Effector CD8-positive, alpha-beta T cell (primary cell): ENCODE measurements around the gene STOML3.

Experiments used
- DNase-seq: peaks from one replicate; lab custom pipeline; 2025; lab: John Stamatoyannopoulos, UW

Gene STOML3

DNA sequence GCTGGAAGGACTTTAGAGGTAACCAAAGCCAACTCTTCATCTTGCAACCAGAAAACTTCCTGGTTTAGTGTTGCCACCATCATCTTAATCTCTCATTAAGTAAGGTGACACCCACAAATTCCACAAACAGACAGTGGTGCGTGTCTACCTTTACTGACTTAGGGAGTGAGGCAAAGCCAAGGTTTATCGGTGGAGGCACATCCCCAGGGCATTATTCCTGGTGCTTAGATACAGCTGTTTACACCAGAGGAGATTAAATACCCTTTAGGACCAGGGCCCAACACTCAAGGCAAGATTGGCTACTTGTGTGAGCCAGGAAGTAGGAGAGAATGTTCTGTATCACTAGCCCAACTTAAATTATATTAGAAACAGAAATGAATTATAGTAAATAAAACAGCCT, 9.5 kb downstream of the STOML3 start:
- DNase-seq, result no peak

DNA sequence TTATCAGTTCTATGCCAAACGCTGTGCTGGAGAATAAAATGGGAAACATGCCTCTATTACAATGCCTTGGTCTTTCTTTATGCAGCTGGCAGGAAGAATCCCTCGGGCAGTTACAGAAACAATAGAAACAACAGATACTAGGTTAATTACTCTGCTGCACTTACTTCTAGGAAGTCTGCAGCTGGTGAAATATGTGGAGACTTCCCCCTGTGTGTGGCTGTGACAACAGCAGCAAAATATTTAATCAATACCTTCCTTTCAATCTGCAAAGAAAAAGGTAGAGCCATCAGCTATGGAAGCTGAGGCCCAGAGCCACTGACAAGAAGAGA, 9.9 kb downstream of the STOML3 start:
- no peak for DNase-seq

DNA sequence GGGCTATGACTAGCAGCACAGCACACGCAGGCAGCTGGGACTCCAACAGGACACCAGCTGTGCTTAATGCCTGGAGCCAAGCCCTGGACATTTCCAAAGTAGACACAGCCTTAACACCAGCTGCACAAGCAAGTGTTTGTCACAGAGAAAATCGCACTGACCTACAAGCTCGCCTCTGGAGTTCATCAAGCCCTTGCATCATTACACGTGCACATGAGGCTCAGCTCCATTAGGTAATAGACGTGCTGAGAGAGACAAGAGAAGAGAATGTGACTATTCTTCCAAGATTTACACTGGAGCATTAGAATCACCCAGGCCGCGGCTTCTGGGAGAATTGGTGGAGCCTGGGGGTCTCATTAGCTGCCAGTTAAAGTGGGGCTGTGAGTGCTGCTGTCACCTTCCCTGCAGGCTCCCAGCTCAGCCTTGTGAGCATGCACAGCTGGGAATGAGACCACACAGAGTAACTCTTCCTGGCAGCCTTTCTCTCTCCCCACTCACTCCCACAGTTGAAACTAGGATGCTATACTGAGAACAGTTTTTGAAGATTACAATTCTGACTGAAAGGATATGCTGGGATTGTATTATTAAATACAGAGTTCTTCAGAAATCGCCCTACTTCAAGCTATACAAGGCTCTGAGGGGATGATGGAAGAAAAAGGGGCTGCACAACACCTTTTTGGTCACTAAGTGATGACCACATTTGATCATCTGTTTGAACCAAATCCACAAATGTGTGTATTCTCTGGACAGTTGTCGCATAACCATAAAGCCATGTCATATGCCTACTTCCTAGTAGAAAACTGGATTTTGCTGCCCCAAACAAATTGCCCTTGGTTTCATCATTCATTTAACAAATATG, 10.5 kb downstream of the STOML3 start:
- no peak for DNase-seq

DNA sequence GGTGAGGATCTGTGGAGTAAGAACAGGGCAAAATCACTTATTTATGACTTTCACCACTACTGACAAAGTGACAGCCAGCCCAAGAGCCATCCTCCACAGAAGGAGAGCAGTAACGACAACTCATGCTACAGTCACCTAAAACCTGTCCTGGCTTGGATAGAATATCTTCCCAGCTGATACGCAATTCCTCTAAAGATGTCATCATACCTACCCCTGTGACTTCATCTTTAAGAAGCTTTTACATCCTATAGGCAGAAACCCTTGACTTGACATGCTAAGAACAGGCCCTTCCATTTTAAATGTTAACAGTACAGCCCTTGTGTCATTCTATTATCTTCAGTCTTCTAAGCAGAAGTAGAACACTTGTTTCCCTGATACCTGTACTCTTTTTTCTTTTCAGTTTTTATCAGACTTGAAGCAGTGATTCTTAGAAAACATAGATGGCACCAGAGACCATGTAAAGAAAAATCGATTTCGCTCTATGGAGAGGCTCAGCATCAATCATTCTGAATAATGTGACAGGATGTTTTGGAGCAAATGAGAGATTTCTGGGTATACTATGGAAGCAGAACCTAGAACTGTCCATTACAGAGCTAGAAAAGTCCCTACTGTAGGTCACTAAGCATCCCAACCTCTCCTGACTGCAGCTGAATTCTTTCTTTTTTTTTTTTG, 20.1 kb downstream of the STOML3 start:
- DNase-seq, result no peak

DNA sequence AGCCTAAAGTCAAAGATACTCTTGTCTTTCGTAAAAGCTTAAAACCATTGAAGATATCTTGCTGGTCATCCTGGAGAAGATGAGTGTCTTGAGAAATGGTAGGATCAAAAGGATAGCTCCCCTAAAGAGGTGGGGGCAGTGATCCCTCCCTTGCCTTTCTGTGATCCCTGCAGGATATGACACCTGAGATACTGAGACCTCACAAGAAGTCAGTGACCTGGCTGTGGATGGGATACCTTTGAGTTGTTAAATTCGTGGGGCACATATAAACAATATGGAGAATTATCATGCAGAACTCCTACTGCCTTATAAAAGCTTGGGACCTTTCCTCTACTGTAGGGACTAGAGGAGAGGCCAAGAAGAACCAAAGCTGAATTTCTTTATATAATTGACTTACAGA, 21.4 kb downstream of the STOML3 start:
- no peak for DNase-seq

DNA sequence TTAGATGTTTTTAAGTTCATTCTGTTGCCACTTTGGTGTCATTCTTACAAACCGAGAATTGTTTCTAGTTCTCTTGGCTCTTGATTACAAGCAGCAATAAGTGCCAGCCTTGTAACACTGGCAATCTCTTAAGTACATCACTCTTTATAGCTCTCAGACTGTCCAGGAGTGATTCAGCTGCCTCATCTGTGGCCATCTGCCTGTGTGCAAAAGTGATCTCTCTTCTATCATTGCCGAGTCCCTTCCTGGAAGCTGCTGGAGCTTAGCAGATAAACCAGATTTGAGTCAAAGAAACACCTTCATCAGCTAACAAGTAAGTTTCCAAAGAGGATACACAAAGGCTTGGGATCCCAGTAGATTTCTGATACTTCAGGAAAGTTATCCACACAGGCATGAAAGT, 23.2 kb downstream of the STOML3 start:
- no peak for DNase-seq

DNA sequence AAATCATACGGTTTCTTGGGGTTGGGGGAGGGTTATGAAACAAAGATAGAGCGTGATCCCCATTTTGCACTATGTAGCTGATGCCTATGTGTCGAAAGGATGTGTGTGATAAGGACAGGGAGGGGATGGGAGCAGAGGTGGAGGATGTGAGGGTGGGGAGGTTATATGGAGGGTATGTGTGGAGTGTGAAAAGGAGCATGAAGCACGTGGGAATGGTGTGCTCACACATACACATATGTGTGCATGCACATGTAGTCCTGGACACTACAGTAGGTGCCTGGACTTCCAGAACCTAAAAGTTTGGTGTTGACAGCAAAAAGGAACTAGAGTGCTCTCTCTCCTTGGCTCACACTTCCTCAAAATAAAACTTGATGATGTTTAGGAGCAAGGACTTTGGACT, 25.4 kb downstream of the STOML3 start:
- DNase-seq, result no peak

DNA sequence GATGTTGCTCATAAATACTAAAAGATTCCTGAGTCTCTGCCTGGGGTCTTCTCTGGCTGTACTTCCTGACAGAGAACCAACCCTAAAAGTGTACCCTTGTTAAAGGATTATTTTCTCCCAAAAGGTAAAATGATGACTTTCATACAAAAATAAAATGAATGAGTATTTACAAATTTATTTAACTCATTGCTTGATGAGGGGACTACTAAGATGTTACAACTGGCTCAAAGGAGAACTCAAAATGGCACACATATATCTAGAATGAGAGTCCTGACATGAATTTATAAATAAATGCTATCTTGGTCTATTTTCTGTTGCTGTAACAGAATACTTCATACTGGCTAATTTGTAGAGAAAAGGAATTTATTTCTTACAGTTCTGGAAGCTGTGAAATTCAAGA, 30.5 kb downstream of the STOML3 start:
- no peak for DNase-seq

DNA sequence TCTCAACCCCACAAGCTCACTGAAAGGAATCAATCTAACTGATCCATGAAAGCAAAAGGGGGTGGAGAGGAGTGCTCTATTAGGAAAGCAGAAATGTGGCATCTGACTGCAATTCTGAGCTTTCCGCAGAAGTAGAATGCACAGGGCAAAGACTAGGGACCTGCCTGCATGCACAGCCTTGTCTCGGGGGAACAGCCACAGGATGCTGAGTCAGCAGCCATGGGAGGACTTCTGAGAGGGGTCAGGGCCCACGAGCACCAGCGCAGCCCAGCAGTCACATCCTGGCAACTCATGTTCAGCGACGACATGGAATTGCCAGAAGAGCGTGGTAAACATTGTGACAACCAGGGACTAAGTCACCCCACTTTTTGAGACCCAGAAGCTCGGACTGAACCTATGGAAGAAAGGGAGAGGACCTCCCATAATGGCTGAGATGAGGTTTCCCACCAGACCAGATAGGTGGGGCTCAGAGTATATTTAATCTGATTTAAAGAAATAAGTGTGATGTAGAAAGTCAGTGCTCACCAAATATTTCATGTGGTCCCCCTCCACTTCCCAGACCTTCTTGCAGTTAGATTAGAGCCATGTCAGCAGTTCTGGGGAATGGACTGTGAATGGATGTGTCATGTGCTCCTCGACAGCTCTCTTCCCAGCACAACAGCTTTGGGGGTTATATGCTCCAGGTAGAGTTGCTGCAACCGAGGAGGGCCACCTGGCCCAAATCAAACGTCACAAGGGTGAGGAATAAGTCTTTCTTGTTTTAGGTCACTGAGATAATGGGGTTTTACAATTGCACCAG, 32.6 kb downstream of the STOML3 start:
- no peak for DNase-seq

DNA sequence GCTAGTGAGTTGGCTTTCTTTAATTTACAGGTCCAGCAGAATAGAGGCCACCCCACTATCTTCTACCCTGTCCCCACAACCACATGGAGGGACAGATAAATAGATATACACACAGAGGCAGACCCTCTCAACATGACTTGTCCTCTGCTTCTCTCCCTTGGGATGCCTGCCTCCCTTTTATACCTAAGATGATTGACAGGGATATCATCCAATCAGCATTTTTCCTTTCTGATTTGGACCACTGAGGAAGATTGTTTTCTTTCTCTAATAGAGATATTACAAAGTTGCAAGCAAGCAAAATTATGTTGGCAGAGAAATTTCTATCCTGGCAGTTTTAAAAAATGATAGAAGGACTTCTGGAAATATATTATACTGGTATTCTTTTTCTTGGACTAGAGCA, 35.8 kb downstream of the STOML3 start:
- no peak for DNase-seq

DNA sequence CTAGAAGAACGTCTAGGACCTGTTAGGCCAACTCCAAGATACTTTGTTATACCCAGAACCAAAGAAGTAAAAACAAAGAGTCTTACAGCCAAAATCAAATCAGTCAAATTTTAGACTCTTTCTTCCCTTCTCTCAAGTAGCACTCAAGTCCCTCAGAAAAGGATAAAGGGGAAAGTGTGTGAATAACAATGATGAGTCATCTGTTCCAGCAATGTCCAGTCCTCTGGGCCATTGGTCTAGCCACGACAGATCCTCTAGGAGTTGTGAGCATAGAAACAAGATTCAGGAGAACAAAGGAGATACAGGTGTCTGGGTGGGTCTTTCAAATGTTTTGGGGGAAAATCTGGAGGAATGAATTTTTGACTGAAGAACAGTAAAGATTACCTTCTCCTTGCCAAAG, 36.3 kb downstream of the STOML3 start:
- DNase-seq, result no peak

DNA sequence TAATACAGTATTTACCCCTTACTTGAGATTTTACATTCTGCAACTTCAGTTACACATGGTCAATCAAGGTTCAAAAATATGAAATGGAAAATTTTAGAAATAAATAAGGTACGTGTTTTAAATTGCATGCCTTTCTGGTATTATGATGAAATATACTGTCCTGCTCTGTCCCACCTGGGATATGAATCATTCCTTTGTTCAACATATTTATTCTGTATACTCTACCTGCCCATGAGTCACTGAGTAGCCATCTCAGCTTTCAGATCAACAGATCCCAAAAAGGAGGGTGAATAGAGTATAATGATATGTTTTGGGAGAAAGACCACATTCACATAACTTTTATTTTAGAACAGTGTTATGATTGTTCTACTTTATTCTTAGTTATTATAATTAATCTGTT, 37.8 kb downstream of the STOML3 start:
- no peak for DNase-seq

DNA sequence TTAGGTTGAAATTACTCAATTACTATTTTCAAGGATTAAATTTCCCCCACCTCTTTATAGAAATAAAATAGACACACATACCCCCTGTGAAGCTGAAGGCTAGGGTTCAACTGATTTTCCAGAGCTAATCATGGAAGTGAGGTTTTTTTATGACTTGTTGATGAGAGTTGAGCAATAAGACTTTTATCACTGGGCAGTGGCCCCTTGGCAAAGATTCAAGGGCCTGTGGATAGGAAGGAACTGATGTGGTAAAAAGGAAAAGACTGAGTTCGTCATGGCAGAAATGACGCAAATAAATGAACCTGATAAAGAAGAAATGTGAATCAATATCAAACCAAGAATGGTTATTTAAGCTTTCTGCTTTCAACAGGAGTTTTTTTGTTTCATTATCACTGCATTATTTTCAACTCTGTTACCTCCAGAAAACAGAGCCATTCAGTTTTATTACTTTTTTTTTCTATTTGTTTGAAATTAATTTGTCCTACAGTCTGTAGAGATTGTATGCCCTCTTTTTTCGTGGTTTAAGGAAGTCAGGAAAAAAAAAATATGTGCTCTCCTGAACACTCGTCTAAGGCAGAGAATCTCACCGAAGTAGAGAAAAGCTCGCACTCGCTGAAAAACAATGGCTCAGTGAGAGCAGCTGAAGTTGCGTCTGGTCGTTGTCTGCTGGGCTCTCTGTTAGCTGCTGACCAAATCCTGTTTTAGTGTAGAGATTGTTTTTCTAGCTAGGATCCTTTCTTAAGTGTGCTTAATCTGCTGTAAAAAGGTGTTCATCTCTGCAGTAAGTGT, 38.9 kb downstream of the STOML3 start:
- no peak for DNase-seq

DNA sequence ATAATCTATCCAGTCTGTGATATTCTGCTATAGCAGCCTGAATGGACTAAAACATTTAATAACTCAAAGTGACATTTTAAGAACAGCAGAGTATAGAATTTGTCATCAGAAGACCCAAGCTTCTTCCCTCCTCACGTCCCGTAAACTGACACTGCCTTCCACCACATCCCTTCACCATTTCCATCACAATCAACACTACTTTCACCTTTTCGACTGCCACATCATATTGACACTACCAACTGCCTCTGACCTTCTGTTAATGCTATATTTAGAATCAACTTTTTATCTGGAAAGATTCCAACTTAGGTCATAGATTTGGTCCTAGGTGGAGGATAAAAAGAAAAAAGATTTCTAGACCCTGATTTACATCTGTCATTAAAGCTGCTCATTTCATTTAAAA, 39.6 kb downstream of the STOML3 start:
- DNase-seq, result no peak

DNA sequence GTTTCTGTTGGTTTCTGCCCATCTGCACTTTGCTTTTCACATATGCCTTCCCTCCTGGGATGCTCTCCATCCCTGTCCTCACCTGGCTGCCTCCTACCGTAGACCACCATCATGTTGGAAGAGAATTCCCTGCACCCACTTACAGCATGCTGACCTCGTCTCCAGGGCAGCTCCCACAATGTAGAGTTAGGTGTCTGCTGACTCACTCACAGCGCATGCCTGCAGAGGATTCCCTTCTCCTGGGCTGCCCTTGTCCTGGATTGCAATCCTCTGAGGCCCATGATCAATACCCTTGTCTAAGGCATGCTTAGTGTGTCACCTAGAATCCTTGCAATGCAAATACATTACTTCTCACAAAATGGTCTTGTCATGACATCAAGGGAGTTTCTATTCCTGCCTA, 43.6 kb downstream of the STOML3 start:
- DNase-seq, result no peak

DNA sequence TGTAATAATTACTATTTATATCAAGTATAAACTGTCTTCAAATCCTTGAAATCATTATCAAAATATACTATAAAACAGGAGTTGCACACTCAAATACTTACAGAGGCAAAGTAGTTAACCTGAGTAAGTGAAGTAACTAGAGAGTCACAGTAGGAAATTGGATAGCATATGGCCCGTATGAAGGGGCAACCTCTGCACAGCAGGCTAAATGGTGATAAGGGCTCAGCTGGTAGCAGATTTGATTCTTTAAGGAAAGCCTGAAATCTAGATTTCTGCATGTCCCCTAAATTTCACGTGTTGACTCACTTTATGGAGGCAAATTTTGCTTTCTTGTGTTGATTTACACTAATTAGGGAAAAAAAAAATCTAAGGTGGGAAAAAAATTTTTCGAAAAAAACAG, 46.4 kb downstream of the STOML3 start:
- DNase-seq, result no peak

DNA sequence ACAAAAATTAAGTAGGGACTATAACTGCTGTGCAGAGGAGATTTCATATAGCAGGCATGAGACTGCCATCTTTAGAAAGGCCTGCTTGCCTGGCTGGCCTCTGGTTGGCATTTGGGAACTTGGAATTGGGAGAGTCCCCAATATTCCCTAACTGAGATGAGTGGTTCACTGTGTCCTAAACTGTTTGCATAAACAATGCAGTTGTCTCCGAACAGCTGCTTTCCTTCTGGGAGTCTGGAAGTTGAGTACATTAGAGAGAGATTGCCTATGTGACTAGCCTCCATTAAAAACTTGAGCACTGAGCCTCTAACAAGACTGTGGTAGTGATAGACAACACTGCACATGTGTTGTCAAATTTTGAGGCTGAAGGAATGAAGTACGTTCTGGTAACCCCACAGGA, 47.4 kb downstream of the STOML3 start:
- DNase-seq, result no peak

DNA sequence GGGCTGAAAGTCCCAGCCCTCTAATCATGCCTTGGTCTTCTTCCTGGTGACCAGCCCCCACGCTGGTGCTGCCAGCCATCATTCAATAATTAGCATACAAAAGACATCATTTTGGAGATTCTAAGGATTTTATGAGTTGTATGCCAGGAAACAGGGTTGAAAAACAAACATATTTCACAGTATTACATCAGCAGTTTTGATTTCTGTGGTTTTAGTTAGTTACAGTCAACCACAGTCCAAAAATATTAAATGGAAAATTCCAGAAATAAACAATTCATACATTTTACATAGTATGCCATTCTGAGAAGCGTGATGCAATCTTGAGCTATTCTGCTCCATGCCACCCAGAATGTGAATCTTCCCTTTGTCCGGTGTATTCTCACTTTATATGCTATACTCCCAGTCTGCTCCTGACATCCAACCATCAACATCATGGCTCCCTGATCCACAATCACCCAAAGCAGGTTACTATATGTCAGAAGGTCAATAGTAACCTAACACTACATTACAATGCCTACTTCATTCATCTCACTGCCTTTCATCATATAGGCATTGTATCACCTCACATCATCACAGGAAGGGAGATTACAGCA, 49.2 kb downstream of the STOML3 start:
- DNase-seq, result no peak

DNA sequence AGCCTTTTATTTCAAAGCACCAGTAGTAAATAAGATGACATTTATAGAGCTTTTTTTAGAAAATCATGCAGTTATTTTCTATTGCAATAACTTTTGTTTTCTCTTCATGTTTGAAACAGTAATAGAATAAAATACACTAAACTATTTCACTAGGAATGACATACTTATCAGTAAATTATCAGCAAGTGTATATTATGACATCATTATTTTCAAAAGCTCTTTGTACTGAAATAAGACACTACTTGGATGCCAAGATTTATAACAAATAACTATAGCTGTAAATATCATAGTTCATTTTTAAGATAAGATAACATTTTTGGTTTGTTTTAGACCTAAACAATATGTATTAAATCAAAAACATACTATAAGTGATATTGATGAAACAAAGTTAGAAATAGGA, 56.8 kb downstream of the STOML3 start:
- DNase-seq, result no peak

DNA sequence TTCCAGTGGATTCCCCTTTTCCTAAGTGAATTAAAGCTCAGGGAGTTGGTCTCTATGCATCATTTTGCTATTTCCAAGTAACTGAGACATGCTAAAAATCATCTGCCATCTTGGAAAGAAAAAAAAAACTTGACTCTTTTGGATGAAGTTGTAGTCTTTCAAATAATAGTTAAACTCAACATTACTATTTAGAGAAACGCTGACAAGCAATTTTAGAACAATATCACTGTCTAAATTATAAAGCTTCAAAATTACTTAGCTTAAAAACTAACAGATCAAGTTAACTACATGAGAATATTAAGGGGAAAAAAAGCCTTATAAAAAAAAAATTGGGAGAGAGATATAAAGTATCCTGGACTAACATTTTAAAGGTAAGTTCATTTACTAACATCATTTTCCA, 68.5 kb downstream of the STOML3 start:
- DNase-seq, result no peak

DNA sequence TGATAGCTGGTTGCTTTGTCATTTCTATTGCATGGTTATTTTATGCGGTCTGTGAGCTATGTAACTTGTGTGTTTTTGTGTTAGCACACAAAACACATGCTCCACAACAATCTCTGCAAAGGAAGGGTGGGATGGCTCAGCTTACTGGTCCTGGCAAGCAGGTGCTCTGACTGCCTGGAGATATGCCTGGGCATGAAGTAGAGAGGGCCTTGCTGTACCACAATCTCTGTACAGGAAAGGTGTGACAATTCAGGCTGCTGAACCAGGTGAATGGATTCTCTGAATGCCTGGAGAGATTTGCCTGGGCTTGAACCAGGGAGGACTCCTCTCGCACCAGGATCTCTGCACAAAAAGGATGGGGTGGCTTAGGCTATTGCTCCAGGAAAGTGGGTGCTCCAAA, 69.5 kb downstream of the STOML3 start:
- DNase-seq, result no peak
